Naive thymus-derived CD4-positive, alpha-beta T cell (primary cell): ENCODE measurements around the gene COL27A1. TPM values are rescaled to one million over a fixed set of nuclear protein-coding genes. Genes with fewer than 3 reads are reported as not detected.

Experiments used
- ATAC-seq: fragments of 150-1000 bp; cut with Tn5 transposase; 2 replicates; pipeline ENCODE4 v1.10.0; 2021; ENCODE audit warnings: mild to moderate bottlenecking, moderate library complexity
- CTCF ChIA-PET: fragments of 350-600 bp; sonication (Branson Sonifier 250); formaldehyde crosslinking; loops from one replicate; lab custom pipeline; 2021; ENCODE audit warnings: antibody characterized with exemption; lab: Charles Lee
- POLR2A ChIA-PET: fragments of 350-600 bp; sonication (Branson Sonifier 250); formaldehyde crosslinking; loops from one replicate; lab custom pipeline; 2021; ENCODE audit warnings: antibody characterized with exemption, inconsistent platforms; lab: Charles Lee
- DNase-seq, 9 donors: peaks; one replicate each; pipeline versions ENCODE4 v3.0.0 to v3.0.0-alpha.2; 2020 to 2022; ENCODE audit warnings: mixed read lengths in 1 of 9
- H3K27ac ChIP-seq: one replicate; pipeline ENCODE4 v1.7.0; 2013; ENCODE audit warnings: mild to moderate bottlenecking, low read depth, low read length, moderate library complexity
- H3K27me3 ChIP-seq, 2 donors: one replicate each; pipeline ENCODE4 v1.7.0; 2013; ENCODE audit warnings: low read length in 2 of 2, mild to moderate bottlenecking in 2 of 2, moderate library complexity in 2 of 2; ENCODE audit not compliant: control insufficient read depth in 2 of 2, insufficient read depth in 2 of 2
- H3K36me3 ChIP-seq, 3 experiments: 1 replicate in 2 of 3; 2 replicates in 1 of 3; pipeline ENCODE4 v1.7.0; 2013; ENCODE audit warnings: low read length in 3 of 3, mild to moderate bottlenecking in 3 of 3, moderate library complexity in 1 of 3; ENCODE audit not compliant: insufficient read depth in 3 of 3, control insufficient read depth in 2 of 3
- H3K4me1 ChIP-seq, 2 donors: one replicate each; pipeline ENCODE4 v1.7.0; 2013; ENCODE audit warnings: low read length in 2 of 2, mild to moderate bottlenecking in 2 of 2, moderate library complexity in 1 of 2; ENCODE audit not compliant: control insufficient read depth in 2 of 2, insufficient read depth in 2 of 2
- H3K4me3 ChIP-seq: 2 replicates; pipeline ENCODE4 v1.7.0; 2013; ENCODE audit warnings: mild to moderate bottlenecking, low read length
- H3K9me3 ChIP-seq, 3 experiments: 1 replicate in 2 of 3; 2 replicates in 1 of 3; pipeline ENCODE4 v1.7.0; 2013; ENCODE audit warnings: low read length in 3 of 3; ENCODE audit not compliant: control insufficient read depth in 2 of 3
- H3K27ac Mint-ChIP-seq, 9 donors: one replicate each; pipeline ENCODE4 v1.8.0; 2020 to 2022; ENCODE audit warnings: mixed read lengths in 9 of 9, mild to moderate bottlenecking in 8 of 9, moderate library complexity in 5 of 9, inconsistent platforms in 2 of 9
- H3K27me3 Mint-ChIP-seq, 5 donors: one replicate each; pipeline ENCODE4 v1.8.0; 2021 to 2022; ENCODE audit warnings: mixed read lengths in 5 of 5, mild to moderate bottlenecking in 1 of 5
- H3K36me3 Mint-ChIP-seq, 5 donors: one replicate each; pipeline ENCODE4 v1.8.0; 2020 to 2022; ENCODE audit warnings: mixed read lengths in 5 of 5, mild to moderate bottlenecking in 3 of 5, inconsistent platforms in 1 of 5
- H3K4me1 Mint-ChIP-seq, 7 donors: one replicate each; pipeline ENCODE4 v1.8.0; 2020 to 2022; ENCODE audit warnings: mixed read lengths in 7 of 7, mild to moderate bottlenecking in 3 of 7, inconsistent platforms in 1 of 7
- H3K4me3 Mint-ChIP-seq, 10 donors: one replicate each; pipeline ENCODE4 v1.8.0; 2020 to 2022; ENCODE audit warnings: mild to moderate bottlenecking in 10 of 10, mixed read lengths in 10 of 10, moderate library complexity in 6 of 10, inconsistent platforms in 2 of 10
- H3K9me3 Mint-ChIP-seq, 11 donors: one replicate each; pipeline ENCODE4 v1.8.0; 2020 to 2022; ENCODE audit warnings: mixed read lengths in 11 of 11, mild to moderate bottlenecking in 4 of 11, inconsistent platforms in 1 of 11, moderate library complexity in 1 of 11
- intact Hi-C, 2 donors: fragments of 100-400 bp; cut with micrococcal nuclease; formaldehyde crosslinking; loops; one replicate each; pipeline ENCODE4 v1.15.1; 2023
- polyA plus RNA-seq, 2 donors: library from polyadenylated mRNA; unstranded; fragments of 300-500 nt; fragmentation: Illumina TruSeq; gene quantifications; one replicate each; pipeline ENCODE4 v1.2.3, GENCODE V29; 2021
- total RNA-seq, 6 experiments: library from RNA in 5 of 6; stranded (reverse) in 5 of 6; gene quantifications; 1 replicate in 5 of 6; 2 replicates in 1 of 6; pipeline ENCODE4 v1.2.3 and lab custom pipeline; 2021 to 2026

The COL27A1 gene
- total and polyA plus RNA-seq, 7 experiments from 2014 or later: 1.2 to 2.4 (median 1.9) TPM; not detected in 2

DNA sequence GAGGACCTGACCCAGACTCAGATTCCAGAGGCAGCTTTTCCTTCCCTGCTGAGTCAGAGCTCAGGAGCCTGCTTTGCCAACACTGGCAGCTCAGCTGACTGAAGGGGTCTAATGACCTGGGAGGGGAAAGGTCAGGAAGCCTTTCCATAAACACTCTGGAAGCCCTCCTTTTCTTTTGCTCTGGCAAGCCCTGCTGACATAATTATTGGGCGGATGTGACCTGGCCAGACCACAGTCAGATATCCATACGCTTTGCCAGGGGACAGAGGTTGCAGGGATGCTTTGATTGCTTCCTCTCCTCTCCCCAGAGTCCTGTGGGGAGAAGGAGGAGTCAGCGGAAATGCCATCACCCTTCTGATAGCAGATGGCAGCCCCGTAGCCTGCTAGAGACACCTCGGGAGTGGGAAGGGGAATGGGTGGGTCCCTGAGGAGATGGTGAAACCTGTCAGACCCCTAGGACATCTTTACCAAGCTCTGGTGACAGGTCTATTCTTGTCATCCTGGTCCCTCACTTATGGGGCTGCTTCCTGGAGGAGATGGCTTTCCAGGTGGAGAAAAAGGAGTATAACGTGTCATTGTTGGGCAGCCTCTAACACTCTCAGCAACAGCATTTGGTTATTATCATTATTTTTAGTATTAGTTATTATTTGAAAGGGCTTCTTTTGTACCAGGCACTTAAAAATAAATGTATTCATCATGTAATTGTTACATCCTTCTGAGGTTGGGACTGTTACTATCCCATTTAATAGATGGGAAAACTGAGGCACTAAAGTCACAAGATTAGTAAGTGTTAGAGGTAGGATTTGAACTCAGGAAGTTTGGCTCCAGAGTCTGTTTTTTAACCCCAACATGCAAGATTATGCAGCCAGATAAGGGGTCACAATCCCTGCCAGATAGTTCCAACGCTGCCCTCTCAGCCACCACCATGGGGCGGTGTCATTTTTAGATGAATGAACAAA lies 11.6 kb downstream of the COL27A1 start:
- no peaks in the 10 kb centered on the region for H3K9me3 ChIP-seq
- no peaks in the 10 kb centered on the region for H3K27me3 ChIP-seq
- ChIA-PET CTCF (interaction anchor here (0.6 kb wide), 1 partner anchor 8 kb away, joined by 3 read pairs; no protein-coding TSS in a partner anchor), POLR2A (no interaction called here)
- no peaks in the 10 kb centered on the region for H3K4me1 ChIP-seq
- no peak overlapping the region for H3K4me3 ChIP-seq
- Mint-ChIP-seq H3K36me3 (no peaks in the 10 kb centered on the region), H3K4me3 (no peak overlapping the region), H3K9me3 (no peaks in the 10 kb centered on the region), H3K27me3 (no peaks in the 10 kb centered on the region), H3K4me1 (no peaks in the 10 kb centered on the region), H3K27ac (no peak overlapping the region)
- H3K36me3 ChIP-seq: no peaks in the 10 kb centered on the region
- intact Hi-C loops: no loop called here
- no peak overlapping the region for H3K27ac ChIP-seq
- DNase-seq: no peak
- no peak for ATAC-seq

DNA sequence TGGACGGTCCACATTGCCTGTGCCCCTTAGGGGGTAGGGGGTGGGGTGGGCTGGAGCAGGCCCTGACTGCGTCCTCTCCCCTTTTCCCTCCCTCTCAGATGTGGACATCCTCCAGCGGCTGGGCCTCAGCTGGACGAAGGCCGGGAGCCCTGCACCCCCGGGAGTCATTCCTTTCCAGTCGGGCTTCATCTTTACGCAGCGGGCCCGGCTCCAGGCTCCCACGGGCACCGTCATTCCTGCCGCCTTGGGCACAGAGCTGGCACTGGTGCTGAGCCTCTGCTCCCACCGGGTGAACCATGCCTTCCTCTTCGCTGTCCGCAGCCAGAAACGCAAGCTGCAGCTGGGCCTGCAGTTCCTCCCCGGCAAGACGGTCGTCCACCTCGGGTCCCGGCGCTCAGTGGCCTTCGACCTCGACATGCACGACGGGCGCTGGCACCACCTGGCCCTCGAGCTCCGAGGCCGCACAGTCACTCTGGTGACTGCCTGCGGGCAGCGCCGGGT lies 12.3 kb downstream of the COL27A1 start:
- H3K9me3 ChIP-seq: no peaks in the 10 kb centered on the region
- no peaks in the 10 kb centered on the region for H3K36me3 ChIP-seq
- H3K27ac ChIP-seq: no peak overlapping the region
- ChIA-PET CTCF (no interaction called here), POLR2A (no interaction called here)
- no peaks in the 10 kb centered on the region for H3K27me3 ChIP-seq
- H3K9me3 Mint-ChIP-seq: no peaks in the 10 kb centered on the region
- ATAC-seq (no peak), DNase-seq (no peak)
- H3K4me3 Mint-ChIP-seq: no peak overlapping the region
- intact Hi-C loops: no loop called here
- H3K36me3 Mint-ChIP-seq: no peaks in the 10 kb centered on the region
- H3K27me3 Mint-ChIP-seq: no peaks in the 10 kb centered on the region
- no peak overlapping the region for H3K4me3 ChIP-seq
- no peaks in the 10 kb centered on the region for H3K4me1 ChIP-seq
- no peak overlapping the region for H3K27ac Mint-ChIP-seq
- no peaks in the 10 kb centered on the region for H3K4me1 Mint-ChIP-seq

DNA sequence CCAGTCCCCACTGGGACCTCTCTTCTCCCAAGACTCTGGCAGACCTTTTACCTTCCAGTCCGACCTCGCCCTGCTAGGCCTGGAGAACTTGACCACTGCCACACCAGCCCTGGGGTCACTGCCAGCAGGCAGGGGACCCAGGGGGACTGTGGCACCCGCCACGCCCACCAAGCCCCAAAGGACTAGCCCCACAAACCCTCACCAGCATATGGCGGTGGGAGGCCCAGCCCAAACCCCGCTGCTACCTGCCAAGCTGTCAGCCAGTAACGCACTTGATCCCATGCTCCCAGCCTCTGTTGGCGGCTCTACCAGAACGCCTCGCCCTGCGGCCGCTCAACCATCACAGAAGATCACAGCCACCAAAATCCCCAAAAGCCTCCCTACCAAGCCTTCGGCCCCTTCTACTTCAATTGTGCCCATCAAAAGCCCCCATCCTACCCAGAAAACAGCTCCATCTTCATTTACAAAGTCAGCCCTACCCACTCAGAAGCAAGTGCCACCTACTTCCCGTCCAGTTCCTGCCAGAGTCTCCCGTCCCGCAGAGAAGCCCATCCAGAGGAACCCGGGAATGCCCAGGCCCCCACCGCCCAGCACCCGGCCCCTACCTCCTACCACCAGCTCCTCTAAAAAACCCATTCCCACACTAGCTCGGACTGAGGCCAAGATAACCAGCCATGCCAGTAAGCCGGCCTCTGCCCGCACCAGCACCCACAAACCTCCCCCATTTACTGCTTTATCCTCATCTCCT lies 13.1 kb downstream of the COL27A1 start:
- H3K4me3 Mint-ChIP-seq: no peak overlapping the region
- no peaks in the 10 kb centered on the region for H3K9me3 Mint-ChIP-seq
- Histone ChIP-seq H3K4me3 (no peak overlapping the region), H3K4me1 (no peaks in the 10 kb centered on the region), H3K27me3 (no peaks in the 10 kb centered on the region), H3K36me3 (no peaks in the 10 kb centered on the region), H3K27ac (no peak overlapping the region), H3K9me3 (no peaks in the 10 kb centered on the region)
- no peak for ATAC-seq
- intact Hi-C loops: no loop called here
- no peak overlapping the region for H3K27ac Mint-ChIP-seq
- POLR2A ChIA-PET: no interaction called here
- CTCF ChIA-PET: no interaction called here
- no peak for DNase-seq
- H3K27me3 Mint-ChIP-seq: no peaks in the 10 kb centered on the region
- no peaks in the 10 kb centered on the region for H3K36me3 Mint-ChIP-seq
- H3K4me1 Mint-ChIP-seq: no peaks in the 10 kb centered on the region

DNA sequence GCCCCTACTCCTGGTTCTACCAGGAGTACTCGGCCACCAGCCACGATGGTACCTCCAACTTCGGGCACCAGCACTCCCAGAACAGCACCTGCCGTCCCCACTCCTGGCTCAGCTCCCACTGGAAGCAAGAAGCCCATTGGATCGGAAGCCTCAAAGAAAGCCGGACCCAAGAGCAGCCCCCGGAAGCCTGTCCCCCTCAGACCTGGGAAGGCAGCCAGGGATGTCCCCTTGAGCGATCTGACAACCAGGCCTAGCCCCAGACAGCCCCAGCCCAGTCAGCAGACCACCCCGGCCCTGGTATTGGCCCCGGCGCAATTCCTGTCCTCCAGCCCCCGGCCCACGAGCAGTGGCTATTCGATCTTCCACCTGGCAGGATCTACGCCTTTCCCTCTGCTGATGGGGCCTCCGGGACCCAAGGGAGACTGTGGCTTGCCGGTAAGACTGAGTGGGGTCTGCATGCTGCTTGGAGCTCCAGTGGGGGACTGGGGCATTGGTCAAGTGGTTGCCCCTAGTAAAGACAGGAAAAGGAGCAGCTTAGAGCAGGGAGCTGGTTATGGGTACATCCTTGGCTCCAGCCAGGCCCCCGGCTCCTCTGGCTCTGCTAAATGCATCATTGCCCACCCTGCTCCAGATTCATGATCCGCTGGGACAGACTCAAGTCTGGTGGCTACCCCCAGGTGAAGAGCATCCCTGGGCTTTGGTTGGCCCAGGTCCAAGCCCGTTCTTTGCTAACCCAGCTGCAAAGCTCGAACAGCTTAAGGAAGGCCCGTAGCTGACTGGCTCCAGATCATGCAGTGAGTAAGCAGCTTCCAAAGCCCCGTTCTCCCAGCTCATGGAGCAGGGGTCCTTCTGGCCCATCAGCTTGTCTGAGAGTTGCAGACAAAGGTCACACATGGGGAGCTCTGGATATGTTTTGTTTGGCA lies 14.0 kb downstream of the COL27A1 start:
- no peaks in the 10 kb centered on the region for H3K9me3 Mint-ChIP-seq
- intact Hi-C loops: no loop called here
- H3K4me3 ChIP-seq: no peak overlapping the region
- no peaks in the 10 kb centered on the region for H3K4me1 Mint-ChIP-seq
- DNase-seq: no peak
- H3K27me3 Mint-ChIP-seq: no peaks in the 10 kb centered on the region
- CTCF ChIA-PET: no interaction called here
- no peak overlapping the region for H3K4me3 Mint-ChIP-seq
- no peaks in the 10 kb centered on the region for H3K4me1 ChIP-seq
- no peak overlapping the region for H3K27ac Mint-ChIP-seq
- no peaks in the 10 kb centered on the region for H3K9me3 ChIP-seq
- H3K36me3 ChIP-seq: no peaks in the 10 kb centered on the region
- H3K27ac ChIP-seq: no peak overlapping the region
- H3K27me3 ChIP-seq: no peaks in the 10 kb centered on the region
- no peak for ATAC-seq
- POLR2A ChIA-PET: no interaction called here
- no peaks in the 10 kb centered on the region for H3K36me3 Mint-ChIP-seq

DNA sequence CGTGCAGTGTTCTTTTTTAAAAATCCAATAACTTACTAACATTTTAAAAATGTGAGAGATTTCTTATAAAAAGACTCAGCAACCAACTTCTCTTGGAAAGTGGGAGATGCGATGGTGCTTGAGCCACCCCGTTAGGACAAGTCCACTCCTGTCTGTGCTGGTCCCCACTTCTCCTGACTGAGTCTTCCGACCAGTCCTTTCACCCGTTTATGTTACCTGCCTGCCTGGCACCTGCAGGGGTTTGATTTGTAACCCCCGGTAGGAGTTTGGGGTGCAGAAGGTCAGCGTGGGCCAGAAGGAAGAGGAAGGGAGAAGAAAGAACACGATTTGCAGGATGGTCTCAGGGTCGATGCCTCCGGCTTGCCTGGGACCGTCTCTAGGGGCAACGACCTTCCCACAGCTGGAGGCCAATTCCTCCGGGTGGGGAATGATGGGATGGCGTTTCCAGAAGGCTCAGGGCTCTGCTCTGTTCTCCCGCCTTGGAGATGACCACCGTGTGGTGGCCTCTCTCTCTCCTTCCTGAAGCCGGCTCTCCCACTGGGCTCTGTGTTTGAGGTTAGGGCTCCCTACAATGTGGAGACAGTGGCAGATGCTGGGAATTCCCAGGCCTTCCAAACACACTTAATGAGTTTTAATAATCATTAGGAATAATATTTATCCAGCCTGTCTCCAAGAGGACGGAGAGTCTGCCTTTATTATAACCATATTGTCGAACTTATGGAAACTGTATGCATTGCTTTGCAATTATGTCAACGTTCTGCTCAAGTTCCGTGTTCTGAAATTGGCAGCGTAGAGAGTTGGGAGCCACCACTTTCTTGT lies 14.8 kb downstream of the COL27A1 start:
- Mint-ChIP-seq H3K9me3 (no peaks in the 10 kb centered on the region), H3K27ac (no peak overlapping the region), H3K4me1 (no peaks in the 10 kb centered on the region), H3K36me3 (no peaks in the 10 kb centered on the region), H3K4me3 (no peak overlapping the region), H3K27me3 (no peaks in the 10 kb centered on the region)
- DNase-seq (no peak), ATAC-seq (no peak)
- H3K27me3 ChIP-seq: no peaks in the 10 kb centered on the region
- no peaks in the 10 kb centered on the region for H3K36me3 ChIP-seq
- no peaks in the 10 kb centered on the region for H3K9me3 ChIP-seq
- ChIA-PET POLR2A (no interaction called here), CTCF (no interaction called here)
- no peaks in the 10 kb centered on the region for H3K4me1 ChIP-seq
- intact Hi-C loops: no loop called here
- H3K4me3 ChIP-seq: no peak overlapping the region
- H3K27ac ChIP-seq: no peak overlapping the region
